ENCODE results near the gene PCDHGB5.

PCDHGB5 gene

DNA sequence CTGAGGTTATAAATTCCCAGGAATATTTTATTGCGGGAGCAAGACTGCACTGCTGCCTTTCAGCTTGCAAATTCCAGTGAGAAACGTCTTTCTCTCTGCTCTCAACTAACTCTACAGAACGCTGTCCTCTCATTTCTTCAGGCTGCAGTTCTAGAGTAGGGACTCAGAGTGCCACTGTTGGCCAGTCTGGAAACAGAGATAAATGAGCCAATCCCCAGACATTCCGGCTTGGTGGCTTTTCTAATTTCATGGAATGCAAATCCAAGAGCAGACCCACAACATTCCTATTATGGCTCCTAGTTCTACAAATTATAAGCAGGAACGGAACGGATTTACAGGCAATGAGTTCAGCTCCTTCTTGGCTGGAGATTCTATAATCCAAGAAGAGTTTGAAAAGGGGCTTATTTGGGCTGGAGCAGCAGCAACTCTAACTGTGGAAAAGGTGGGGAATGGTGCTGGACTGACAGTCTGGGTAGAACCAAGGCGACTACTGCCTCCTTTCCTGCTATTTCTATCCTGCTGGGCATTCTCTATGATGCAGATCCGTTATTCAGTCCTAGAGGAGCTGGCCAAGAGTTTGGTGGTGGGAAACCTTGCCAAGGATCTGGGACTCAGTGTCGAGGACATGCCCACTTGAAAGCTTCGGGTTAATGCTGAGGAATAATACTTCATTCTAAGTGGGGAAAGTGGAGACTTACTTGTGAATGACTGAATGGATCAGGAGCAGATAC lies 41.8 kb downstream of the PCDHGB5 start:
- no peak for DNase-seq (ENCODE audit: low read depth in 3 of 3)

DNA sequence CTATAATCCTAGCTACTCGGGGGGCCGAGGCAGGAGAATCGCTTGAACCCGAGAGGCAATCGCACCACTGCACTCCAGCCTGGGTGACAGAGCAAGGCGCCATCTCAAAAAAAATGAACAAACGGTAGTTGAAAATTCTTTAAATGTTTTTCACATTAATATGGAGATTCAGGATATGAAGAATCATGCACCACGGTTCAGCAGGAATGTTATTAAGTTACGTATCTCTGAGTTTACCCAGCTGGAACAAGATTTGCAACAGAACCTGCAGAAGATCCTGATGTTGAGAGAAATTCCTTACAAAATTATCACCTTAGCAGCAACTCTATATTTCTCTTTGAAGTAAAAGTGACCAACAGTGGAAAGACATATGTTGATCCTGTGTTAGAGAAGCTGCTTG lies 42.6 kb downstream of the PCDHGB5 start:
- DNase-seq (ENCODE audit: low read depth in 3 of 3): no peak

DNA sequence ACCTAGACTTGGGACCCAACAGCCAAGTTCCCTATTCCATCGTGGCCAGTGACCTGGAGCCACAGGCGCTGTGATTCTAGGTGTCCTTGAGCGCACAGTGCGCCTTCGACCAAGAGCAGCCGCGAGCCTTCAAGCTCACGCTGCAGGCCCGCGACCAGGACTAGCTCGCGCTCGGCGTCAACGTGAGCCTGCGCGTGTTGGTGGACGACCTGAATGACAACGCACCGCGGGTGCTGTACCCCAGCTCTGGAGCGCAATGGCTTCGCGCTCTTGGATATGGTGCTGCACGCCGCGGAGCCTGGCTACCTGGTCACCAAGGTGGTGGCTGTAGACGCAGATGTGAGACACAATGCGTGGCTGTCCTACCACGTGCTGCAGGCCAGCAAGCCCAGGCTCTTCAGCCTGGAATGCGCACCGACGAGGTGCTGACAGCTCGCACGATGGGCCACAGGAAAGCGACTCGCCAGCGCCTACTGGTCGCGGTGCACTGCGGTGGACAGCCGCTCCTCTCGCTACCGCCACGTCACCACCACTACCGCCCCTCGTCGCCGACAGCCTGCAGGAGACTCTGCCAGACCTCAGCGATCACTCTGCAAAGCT lies 43.9 kb downstream of the PCDHGB5 start:
- no peak for DNase-seq (ENCODE audit: low read depth in 3 of 3)
